HG02981 (cell line): Measurements from ENCODE around the gene KRTAP9-7.
"Not testable (repeated sequence)": the region's sequence is repeated elsewhere in the genome, so short reads cannot be mapped to it uniquely, and the experiment has no call there.

ENCODE experiments used
- ATAC-seq: cut with Tn5 transposase; IDR thresholded peaks from one replicate; pipeline ENCODE4 v1.9.1; 2021; ENCODE audit warnings: mild to moderate bottlenecking, moderate library complexity; ENCODE audit not compliant: unreplicated experiment

Gene KRTAP9-7

GRCh38 chr17:41275648-41276190 is at the start of gene KRTAP9-7:
Gene KRTAP9-7 (plus strand): TSS chr17:41275698. CDS start chr17:41275698, 0 bp downstream.
- not testable (repeated sequence) for ATAC-seq

- no peak for ATAC-seq
These were observed 49.4 kb upstream of the KRTAP9-7 start for GRCh38 chr17:41226051-41226450.

GRCh38 chr17:41226598-41227095 is 48.9 kb upstream of the KRTAP9-7 start, which contains the start of gene KRTAP9-2:
Gene KRTAP9-2 (plus strand): TSS chr17:41226648. CDS start chr17:41226655, 7 bp downstream.
- not testable (repeated sequence) for ATAC-seq

GRCh38 chr17:41230094-41230493 is 45.4 kb upstream of the KRTAP9-7 start:
- ATAC-seq, result no peak

- no peak for ATAC-seq
These were observed 43.8 kb upstream of the KRTAP9-7 start for GRCh38 chr17:41231731-41232130.

- not testable (repeated sequence) for ATAC-seq
These were observed 42.9 kb upstream of the KRTAP9-7 start, which contains the start of gene KRTAP9-3 for GRCh38 chr17:41232399-41233105. Gene KRTAP9-3 (plus strand): TSS chr17:41232449. CDS start chr17:41232502, 53 bp downstream.

GRCh38 chr17:41237116-41237515 is 38.4 kb upstream of the KRTAP9-7 start:
- not testable (repeated sequence) for ATAC-seq

GRCh38 chr17:41237949-41238437 is 37.5 kb upstream of the KRTAP9-7 start, which contains the start of gene KRTAP9-8:
Gene KRTAP9-8 (plus strand): TSS chr17:41237999. CDS start chr17:41238052, 53 bp downstream.
- not testable (repeated sequence) for ATAC-seq

- not testable (repeated sequence) for ATAC-seq
These were observed 28.3 kb upstream of the KRTAP9-7 start for GRCh38 chr17:41246995-41247787.

GRCh38 chr17:41249637-41250240 is 25.8 kb upstream of the KRTAP9-7 start, which contains the start of gene KRTAP9-4:
Gene KRTAP9-4 (plus strand): TSS chr17:41249687. CDS start chr17:41249721, 34 bp downstream.
- ATAC-seq, result not testable (repeated sequence)

GRCh38 chr17:41251261-41251660 is 24.2 kb upstream of the KRTAP9-7 start:
- no peak for ATAC-seq

- ATAC-seq, result no peak
These were observed 20.6 kb upstream of the KRTAP9-7 start for GRCh38 chr17:41254861-41255260.

- not testable (repeated sequence) for ATAC-seq
These were observed 19.9 kb upstream of the KRTAP9-7 start, which contains the start of gene KRTAP9-9 for GRCh38 chr17:41255381-41256290. Gene KRTAP9-9 (plus strand): TSS chr17:41255384.

- ATAC-seq, result no peak
These were observed 19.2 kb upstream of the KRTAP9-7 start for GRCh38 chr17:41256291-41256685.

GRCh38 chr17:41258406-41258805 is 17.1 kb upstream of the KRTAP9-7 start:
- ATAC-seq, result no peak

GRCh38 chr17:41263212-41263611 is 12.3 kb upstream of the KRTAP9-7 start:
- no peak for ATAC-seq

- ATAC-seq, result no peak
These were observed 10.9 kb upstream of the KRTAP9-7 start for GRCh38 chr17:41264599-41264998.

- no peak for ATAC-seq
These were observed 10.4 kb upstream of the KRTAP9-7 start, which contains the start of gene KRTAP9-6 for GRCh38 chr17:41265078-41265477. Gene KRTAP9-6 (plus strand): TSS chr17:41265378. CDS start chr17:41265378, 0 bp downstream.

- ATAC-seq, result no peak
These were observed 7.8 kb upstream of the KRTAP9-7 start for GRCh38 chr17:41267711-41268110.
